Liver (tissue), 9 donors: Measurements from ENCODE around the gene UBE2V1. TPM values are rescaled to one million over a fixed set of nuclear protein-coding genes. Genes with fewer than 3 reads are reported as not detected.

Experiments used
- DNase-seq: peaks from one replicate; pipeline ENCODE4 v3.0.0-alpha.2; 2017; ENCODE audit warnings: low spot score
- H3K27ac ChIP-seq, 2 donors: one replicate each; pipeline ENCODE4 v1.7.0; 2013; ENCODE audit warnings: inconsistent platforms in 2 of 2, low read length in 2 of 2, control low read depth in 1 of 2, low read depth in 1 of 2, mild to moderate bottlenecking in 1 of 2
- H3K27me3 ChIP-seq, 4 donors: one replicate each; pipeline versions ENCODE4 v1.6.1 to v1.7.0; 2013; ENCODE audit warnings: low read length in 3 of 4, inconsistent platforms in 1 of 4, mild to moderate bottlenecking in 1 of 4, moderate library complexity in 1 of 4; ENCODE audit not compliant: control insufficient read depth in 4 of 4, insufficient read depth in 4 of 4
- H3K36me3 ChIP-seq, 4 donors: one replicate each; pipeline versions ENCODE4 v1.6.1 to v1.7.0; 2013; ENCODE audit warnings: low read length in 3 of 4, mild to moderate bottlenecking in 3 of 4, low read depth in 1 of 4, moderate library complexity in 1 of 4; ENCODE audit not compliant: control insufficient read depth in 4 of 4, insufficient read depth in 3 of 4
- H3K4me1 ChIP-seq, 4 donors: one replicate each; pipeline versions ENCODE4 v1.6.1 to v1.7.0; 2013; ENCODE audit warnings: low read length in 3 of 4, mild to moderate bottlenecking in 3 of 4, moderate library complexity in 1 of 4; ENCODE audit not compliant: control insufficient read depth in 4 of 4, insufficient read depth in 4 of 4
- H3K4me3 ChIP-seq, 3 donors: one replicate each; pipeline versions ENCODE4 v1.6.1 to v1.7.0; 2013; ENCODE audit warnings: low read length in 3 of 3, control low read depth in 1 of 3, low read depth in 1 of 3, mild to moderate bottlenecking in 1 of 3
- H3K9ac ChIP-seq, 2 donors: one replicate each; pipeline ENCODE4 v1.7.0; 2013; ENCODE audit warnings: low read length in 2 of 2, mild to moderate bottlenecking in 2 of 2, moderate library complexity in 2 of 2, control low read depth in 1 of 2, low read depth in 1 of 2
- H3K9me3 ChIP-seq, 4 donors: one replicate each; pipeline versions ENCODE4 v1.6.1 to v1.7.0; 2013; ENCODE audit warnings: low read length in 3 of 4; ENCODE audit not compliant: control insufficient read depth in 4 of 4
- ATF3 ChIP-seq: IDR thresholded peaks from 2 replicates; pipeline ENCODE4 v1.6.1; 2016; ENCODE audit warnings: antibody characterized with exemption
- CTCF ChIP-seq: fragments of 150-350 bp; IDR thresholded peaks from 2 replicates; pipeline ENCODE4 v1.5.1; 2017; ENCODE audit warnings: improper control_type of control experiment, low read depth, low read length; ENCODE audit not compliant: missing input control
- EGR1 ChIP-seq, 2 donors: IDR thresholded peaks; 2 replicates each; pipeline ENCODE4 v1.6.1; 2016 to 2018; ENCODE audit warnings: antibody characterized with exemption in 2 of 2, low read depth in 2 of 2
- FOXA1 ChIP-seq: IDR thresholded peaks from 2 replicates; pipeline ENCODE4 v1.6.1; 2016; ENCODE audit warnings: antibody characterized with exemption
- GABPA ChIP-seq, 2 donors: IDR thresholded peaks in 1 of 2; conservative IDR thresholded peaks in 1 of 2; 2 replicates each; pipeline ENCODE4 v1.6.1; 2016; ENCODE audit warnings: antibody characterized with exemption in 2 of 2, mild to moderate bottlenecking in 1 of 2, moderate library complexity in 1 of 2
- HNF4A ChIP-seq, 2 donors: conservative IDR thresholded peaks; 2 replicates each; pipeline ENCODE4 v1.6.1; 2016; ENCODE audit warnings: antibody characterized with exemption in 2 of 2, mild to moderate bottlenecking in 2 of 2
- HNF4G ChIP-seq: IDR thresholded peaks from 2 replicates; pipeline ENCODE4 v1.6.1; 2016; ENCODE audit warnings: antibody characterized with exemption
- MAX ChIP-seq: IDR thresholded peaks from 2 replicates; pipeline ENCODE4 v1.6.1; 2016; ENCODE audit warnings: antibody characterized with exemption
- NR2F2 ChIP-seq: IDR thresholded peaks from 2 replicates; pipeline ENCODE4 v1.6.1; 2016; ENCODE audit warnings: antibody characterized with exemption
- RAD21 ChIP-seq, 2 donors: IDR thresholded peaks; 2 replicates each; pipeline ENCODE4 v1.6.1; 2016; ENCODE audit warnings: antibody characterized with exemption in 2 of 2, mild to moderate bottlenecking in 2 of 2
- REST ChIP-seq: IDR thresholded peaks from 2 replicates; pipeline ENCODE4 v1.6.1; 2016; ENCODE audit warnings: antibody characterized with exemption, mild to moderate bottlenecking
- RXRA ChIP-seq, 2 donors: IDR thresholded peaks; 2 replicates each; pipeline ENCODE4 v1.6.1; 2017 to 2018; ENCODE audit warnings: antibody characterized with exemption in 2 of 2, mild to moderate bottlenecking in 1 of 2
- SP1 ChIP-seq: IDR thresholded peaks from 2 replicates; pipeline ENCODE4 v1.6.1; 2018; ENCODE audit warnings: antibody characterized with exemption, mild to moderate bottlenecking
- TAF1 ChIP-seq: conservative IDR thresholded peaks from 2 replicates; pipeline ENCODE4 v1.6.1; 2016; ENCODE audit warnings: antibody characterized with exemption, mild to moderate bottlenecking
- YY1 ChIP-seq: IDR thresholded peaks from 2 replicates; pipeline ENCODE4 v1.6.1; 2016; ENCODE audit warnings: antibody characterized with exemption, mild to moderate bottlenecking
- ZBTB33 ChIP-seq: IDR thresholded peaks from 2 replicates; pipeline ENCODE4 v1.6.1; 2016; ENCODE audit warnings: antibody characterized with exemption
- WGBS: extraction: QIAGEN DNeasy Blood & Tissue Kit; methylation state at CpG from one replicate; pipeline ENCODE4 v1.1.7; 2013; 5-methylcytosine and 5-hydroxymethylcytosine counted together
- polyA plus RNA-seq, 2 donors: library from polyadenylated mRNA; stranded (reverse) in 1 of 2; unstranded in 1 of 2; fragments of 200-250 nt in 1 of 2; fragments of >200 nt in 1 of 2; fragmentation: Nextera tagmentation in 1 of 2; extraction: Ambion mirVana in 1 of 2; gene quantifications; one replicate each; pipeline versions ENCODE4 v1.2.1 to v1.2.3, GENCODE V29; 2013 to 2015
- total RNA-seq, 2 donors: library from RNA; depleted of rRNA; stranded (reverse); fragments of >200 nt; gene quantifications; one replicate each; pipeline ENCODE4 v1.2.3, GENCODE V29; 2014
- donor health status: healthy.
- donor health status: healthy.
- donor health status: healthy.
- donor health status: healthy.
- donor health status: healthy.

UBE2V1 gene
- total and polyA plus RNA-seq, 4 donors: 27.9 to 53.0 (median 34.2) TPM

- Histone ChIP-seq H3K4me1 (peaks cover 0 to 4% (median 0%) of the 10 kb centered on the region in 4 donors), H3K27ac (no peak overlapping the region), H3K4me3 (no peak overlapping the region), H3K9me3 (no peaks in the 10 kb centered on the region), H3K36me3 (no peaks in the 10 kb centered on the region), H3K27me3 (no peaks in the 10 kb centered on the region), H3K9ac (no peak overlapping the region)
- DNase-seq: no peak
- 88% methylated on average over 10 of the region's 10 CpGs for WGBS
- TF ChIP-seq TAF1 (no peak), ATF3 (no peak), FOXA1 (no peak), RXRA (IDR thresholded peaks at IDR 0.05) (no peak), MAX (no peak), CTCF (no peak), NR2F2 (no peak), REST (no peak), RAD21 (IDR thresholded peaks at IDR 0.05) (no peak), ZBTB33 (no peak), HNF4A (conservative IDR thresholded peaks at IDR 0.05) (no peak), SP1 (no peak), GABPA (IDR thresholded peaks at IDR 0.05 in 1 of 2, conservative IDR thresholded peaks at IDR 0.05 in 1 of 2) (no peak), YY1 (no peak), HNF4G (no peak), EGR1 (IDR thresholded peaks at IDR 0.05; ENCODE audit: low read depth in 2 of 2) (no peak)
Observed at GRCh38 chr20:50049442-50050026, 63.4 kb downstream of the UBE2V1 start.
